SK-N-MC (cell line): ENCODE results near the gene MRPL24.

Source experiments
- EZH2 ChIP-seq: fragments of 200-600 bp; sonication (generic); IDR thresholded peaks from one replicate; pipeline ENCODE4 v1.6.1; 2017; ENCODE audit warnings: antibody characterized with exemption
- POLR2AphosphoS5 ChIP-seq: IDR thresholded peaks from 2 replicates; pipeline ENCODE4 v1.6.1; 2012; ENCODE audit warnings: mild to moderate bottlenecking, low read depth, low read length, borderline replicate concordance

- TF ChIP-seq POLR2AphosphoS5 (no peak), EZH2 (no peak)
Observed at GRCh38 chr1:156703741-156704140, 37.1 kb downstream of the MRPL24 start.
